Measurements from ENCODE around the gene GAL3ST3.

GRCh38 chr11:66083767-66084166 is 34.8 kb upstream of the GAL3ST3 start:
- TF ChIP-seq CTCF (IDR thresholded peaks at IDR 0.05) (no peak), ZFX (IDR thresholded peaks at IDR 0.05; ENCODE audit: borderline replicate concordance) (no peak)
